ENCODE results near the gene KLHL40. TPM values are rescaled to one million over a fixed set of nuclear protein-coding genes. Genes with fewer than 3 reads are reported as not detected.

The KLHL40 gene
- total and polyA plus RNA-seq, 2 donors (not counting 3 experiments of a cell fraction or from before 2014, with no cell fraction given), result not detected

DNA sequence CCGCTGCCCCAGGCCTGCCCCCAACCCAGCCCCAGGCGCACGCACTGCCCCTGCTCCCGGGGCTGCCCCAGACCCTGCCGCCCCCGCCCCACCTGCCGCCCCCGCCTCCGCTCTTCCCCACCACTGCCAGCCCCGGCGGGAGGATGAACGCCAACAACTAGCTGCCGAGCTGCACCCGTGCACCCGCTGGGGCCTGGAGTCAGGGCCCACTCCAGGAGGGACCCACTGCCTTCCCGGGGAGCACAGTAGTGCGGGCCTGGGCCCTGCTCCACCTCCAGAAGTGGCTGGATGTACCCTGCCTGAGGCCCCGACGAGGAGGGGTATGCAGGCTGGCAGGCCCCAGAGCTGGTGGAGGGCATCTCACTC lies 20.9 kb upstream of the KLHL40 start:
- dilution Hi-C loops (cut with MboI; ENCODE audit: extremely low pct_ligation_motif_present, low sequenced_read_pairs) (no loop called here), intact Hi-C loops (cut with micrococcal nuclease) (no loop called here)
- Histone ChIP-seq H3K9me1 (replicated peaks; ENCODE audit: control insufficient read depth, extremely low read depth, insufficient read depth, low read length) (no peaks in the 10 kb centered on the region), H4K20me1 (replicated peaks; ENCODE audit: control insufficient read depth, extremely low read depth, insufficient read depth, low read length) (no peaks in the 10 kb centered on the region), H3K4me2 (ENCODE audit: insufficient read depth, low read length) (no peak overlapping the region), H3K27ac (ENCODE audit: insufficient read depth, low read depth, low read length) (no peak overlapping the region), H3K79me2 (ENCODE audit: control insufficient read depth, insufficient read depth, low read length) (no peaks in the 10 kb centered on the region), H3K4me3 (replicated peaks in 1 of 3; ENCODE audit: insufficient read depth in 1 of 3, low read depth in 1 of 3, low read length in 3 of 3) (no peak overlapping the region), H3K36me3 (ENCODE audit: control insufficient read depth in 2 of 2, extremely low read depth in 1 of 2, insufficient read depth in 2 of 2, low read length in 2 of 2) (peaks cover 0 to 2% of the 10 kb centered on the region in 2 experiments), H3K9me3 (replicated peaks; ENCODE audit: control insufficient read depth, insufficient read depth, low read length) (no peaks in the 10 kb centered on the region), H3K4me1 (ENCODE audit: control insufficient read depth, extremely low read depth, insufficient read depth, low read length) (no peaks in the 10 kb centered on the region), H2AFZ (ENCODE audit: low read depth, low read length) (no peak overlapping the region), H3K27me3 (ENCODE audit: control insufficient read depth in 2 of 2, insufficient read depth in 2 of 2, low read length in 2 of 2) (no peaks in the 10 kb centered on the region), H3K9ac (replicated peaks; ENCODE audit: extremely low read depth, insufficient read depth, low read length) (no peak overlapping the region)
- CTCF ChIA-PET, result no interaction called here
- POLR2A ChIA-PET, result no interaction called here
- BruUV-seq (replicated peaks), result no TSS peak
- TF ChIP-seq EZH2 (IDR thresholded peaks at IDR 0.05; ENCODE audit: borderline replicate concordance, low read depth, low read length, severe bottlenecking) (no peak), POLR2AphosphoS5 (IDR thresholded peaks at IDR 0.05; ENCODE audit: insufficient read depth, low read depth, low read length) (no peak), MYC (IDR thresholded peaks at IDR 0.05; ENCODE audit: low read depth, low read length) (no peak), POLR2A (IDR thresholded peaks at IDR 0.05; ENCODE audit: low read depth, low read length) (no peak), JUN (IDR thresholded peaks at IDR 0.05; ENCODE audit: borderline replicate concordance, insufficient read depth, insufficient read length, low read depth) (no peak), GATA2 (IDR thresholded peaks at IDR 0.05; ENCODE audit: insufficient read depth, insufficient read length, low read depth, low read length) (no peak), FOS (IDR thresholded peaks at IDR 0.05; ENCODE audit: borderline replicate concordance, insufficient read depth, low read length) (no peak)
- TF ChIP-seq, protein P1, sequence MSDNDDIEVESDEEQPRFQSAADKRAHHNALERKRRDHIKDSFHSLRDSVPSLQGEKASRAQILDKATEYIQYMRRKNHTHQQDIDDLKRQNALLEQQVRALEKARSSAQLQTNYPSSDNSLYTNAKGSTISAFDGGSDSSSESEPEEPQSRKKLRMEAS (IDR thresholded peaks at IDR 0.05; ENCODE audit: insufficient read depth, insufficient read length), result no peak
- TF ChIP-seq, protein P2, sequence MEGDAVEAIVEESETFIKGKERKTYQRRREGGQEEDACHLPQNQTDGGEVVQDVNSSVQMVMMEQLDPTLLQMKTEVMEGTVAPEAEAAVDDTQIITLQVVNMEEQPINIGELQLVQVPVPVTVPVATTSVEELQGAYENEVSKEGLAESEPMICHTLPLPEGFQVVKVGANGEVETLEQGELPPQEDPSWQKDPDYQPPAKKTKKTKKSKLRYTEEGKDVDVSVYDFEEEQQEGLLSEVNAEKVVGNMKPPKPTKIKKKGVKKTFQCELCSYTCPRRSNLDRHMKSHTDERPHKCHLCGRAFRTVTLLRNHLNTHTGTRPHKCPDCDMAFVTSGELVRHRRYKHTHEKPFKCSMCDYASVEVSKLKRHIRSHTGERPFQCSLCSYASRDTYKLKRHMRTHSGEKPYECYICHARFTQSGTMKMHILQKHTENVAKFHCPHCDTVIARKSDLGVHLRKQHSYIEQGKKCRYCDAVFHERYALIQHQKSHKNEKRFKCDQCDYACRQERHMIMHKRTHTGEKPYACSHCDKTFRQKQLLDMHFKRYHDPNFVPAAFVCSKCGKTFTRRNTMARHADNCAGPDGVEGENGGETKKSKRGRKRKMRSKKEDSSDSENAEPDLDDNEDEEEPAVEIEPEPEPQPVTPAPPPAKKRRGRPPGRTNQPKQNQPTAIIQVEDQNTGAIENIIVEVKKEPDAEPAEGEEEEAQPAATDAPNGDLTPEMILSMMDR (IDR thresholded peaks at IDR 0.05; ENCODE audit: extremely low read depth in 1 of 2, insufficient read depth in 1 of 2, low read depth in 1 of 2, low read length in 2 of 2), result no peak
- FAIRE-seq (no peak), DNase-seq (ENCODE audit: low read depth, low spot score) (no peak)
